ENCODE measurements around the gene AQP3. TPM values are rescaled to one million over a fixed set of nuclear protein-coding genes. Genes with fewer than 3 reads are reported as not detected.

The AQP3 gene
- total and polyA plus RNA-seq, 2 of the 8 experiments (the other 6 are each of a cell fraction or from before 2014, with no cell fraction given) = 2.6 to 7.6 TPM

DNA sequence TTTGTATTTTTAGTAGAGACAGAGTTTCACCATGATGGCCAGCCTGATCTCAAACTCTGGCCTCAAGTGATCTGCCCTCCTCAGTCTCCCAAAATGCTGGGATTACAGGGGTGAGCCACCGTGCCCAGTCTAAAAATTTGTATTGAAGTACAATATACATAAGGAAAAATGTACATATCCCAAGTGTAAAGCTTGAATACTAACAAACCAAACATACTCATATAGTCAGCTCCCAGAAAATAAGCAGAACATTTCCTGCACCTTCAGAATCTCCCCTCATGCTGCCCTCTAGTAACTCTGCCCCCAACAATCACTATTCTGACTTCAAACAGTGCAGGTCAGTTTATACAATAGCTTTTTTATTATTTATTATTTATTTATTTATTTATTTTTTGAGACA, 28.0 kb upstream of the AQP3 start:
- H3K23me2 ChIP-seq (ENCODE audit: low read depth, low read length) = peaks cover 8% of the 10 kb centered on the region; the same call in 1 of the 2 replicates
- H4K20me1 ChIP-seq (replicated peaks in 1 of 2; ENCODE audit: control insufficient read depth in 1 of 2, insufficient read depth in 2 of 2, low read length in 2 of 2) = peaks cover 1 to 3% of the 10 kb centered on the region in 2 experiments
- H2BK120ac ChIP-seq (replicated peaks; ENCODE audit: low read depth, low read length) = no peak overlapping the region
- H4K5ac ChIP-seq (ENCODE audit: insufficient read length, low read depth, low read length) = no peak overlapping the region
- H3K4me2 ChIP-seq (ENCODE audit: insufficient read depth in 1 of 2, low read depth in 2 of 2, low read length in 2 of 2) = no peak overlapping the region; a peak in 1 of 4 replicates
- H3K36me3 ChIP-seq (ENCODE audit: control insufficient read depth in 2 of 4, insufficient read depth in 4 of 4, low read length in 3 of 4) = peaks cover 2 to 9% (median 6%) of the 10 kb centered on the region in 4 experiments; a peak in 4 of 8 replicates
- no peak overlapping the region for H2BK15ac ChIP-seq (ENCODE audit: low read length)
- POLR2A ChIA-PET (ENCODE audit: partially characterized antibody) = interaction anchor here (1.0 kb wide), 1 partner anchor 17 kb away, joined by 3 read pairs; no protein-coding TSS in a partner anchor
- H3K9ac ChIP-seq (replicated peaks in 1 of 4; ENCODE audit: extremely low read depth in 1 of 4, low read depth in 3 of 4, low read length in 3 of 4) = no peak overlapping the region
- H4K91ac ChIP-seq (replicated peaks; ENCODE audit: insufficient read length, low read length) = no peak overlapping the region
- CTCF ChIA-PET (ENCODE audit: partially characterized antibody) = interaction anchor here (1.0 to 20.9 kb wide), 3 partner anchors 8 to 72 kb away, joined by 4 to 358 read pairs (median 18); partner anchors contain the start of gene AQP3
- FAIRE-seq = no peak
- H3K14ac ChIP-seq (ENCODE audit: insufficient read length) = no peak overlapping the region
- H2AK5ac ChIP-seq (ENCODE audit: low read depth, low read length) = no peak overlapping the region
- peaks cover 7 to 21% of the 10 kb centered on the region in 2 experiments for H3K79me2 ChIP-seq (ENCODE audit: control insufficient read depth in 1 of 2, insufficient read depth in 2 of 2, low read length in 2 of 2)
- H2BK5ac ChIP-seq (ENCODE audit: low read depth, low read length) = no peak overlapping the region
- H2BK20ac ChIP-seq (ENCODE audit: low read length) = no peak overlapping the region
- H3K23ac ChIP-seq (ENCODE audit: insufficient read length) = no peak overlapping the region
- H2BK12ac ChIP-seq (ENCODE audit: low read depth, low read length) = no peak overlapping the region
- H3K18ac ChIP-seq (ENCODE audit: extremely low read depth, low read length) = no peak overlapping the region
- no peak for DNase-seq (ENCODE audit: low read depth in 1 of 2, low spot score in 2 of 2)
- H4K8ac ChIP-seq (ENCODE audit: extremely low read depth, insufficient read depth, low read length) = no peak overlapping the region
- 100% methylated on average over 1 of the region's 1 CpG; no CpG with 5 or more reads in 1 of the 2 experiments for WGBS, 2 experiments (ENCODE audit: extremely low coverage in 1 of 2, insufficient coverage in 1 of 2, insufficient read length in 1 of 2, insufficient replicate concordance in 2 of 2, low coverage in 1 of 2, low lambda C conversion rate in 2 of 2, missing lambda C conversion rate in 1 of 2)
- peaks cover 0 to 2% (median 0%) of the 10 kb centered on the region in 4 experiments; a peak in 1 of 7 replicates for H3K4me1 ChIP-seq (replicated peaks in 1 of 4; ENCODE audit: control insufficient read depth in 3 of 4, insufficient read depth in 4 of 4, low read length in 3 of 4)
- no peaks in the 10 kb centered on the region for H3K9me3 ChIP-seq (ENCODE audit: insufficient read depth in 2 of 2, low read depth in 1 of 2, low read length in 1 of 2)
- H3K79me1 ChIP-seq (ENCODE audit: low read depth, low read length) = peaks cover 5% of the 10 kb centered on the region; the same call in 1 of the 2 replicates
- H3K4me3 ChIP-seq (ENCODE audit: extremely low read depth in 1 of 4, insufficient read depth in 2 of 4, low read depth in 3 of 4, low read length in 4 of 4) = no peak overlapping the region
- H2AFZ ChIP-seq (ENCODE audit: low read length) = no peak overlapping the region
- H3K56ac ChIP-seq (replicated peaks; ENCODE audit: insufficient read length, low read depth, low read length) = no peak overlapping the region
- no peaks in the 10 kb centered on the region for H3K27me3 ChIP-seq (replicated peaks in 1 of 4; ENCODE audit: control insufficient read depth in 3 of 4, extremely low read depth in 1 of 4, insufficient read depth in 3 of 4, low read length in 3 of 4)
- H3K27ac ChIP-seq (ENCODE audit: low read depth, low read length) = no peak overlapping the region
- H3K4ac ChIP-seq (replicated peaks; ENCODE audit: insufficient read length, low read depth, low read length) = no peak overlapping the region
- TF ChIP-seq SIRT6 (IDR thresholded peaks at IDR 0.05; ENCODE audit: low read length) (no peak), POLR2A (IDR thresholded peaks at IDR 0.05; ENCODE audit: control extremely low read depth in 1 of 2, low read depth in 2 of 2, low read length in 2 of 2) (no peak), RFX5 (IDR thresholded peaks at IDR 0.05; ENCODE audit: borderline replicate concordance, low read depth, low read length) (no peak), ASH2L (IDR thresholded peaks at IDR 0.05; ENCODE audit: low read length) (no peak), KDM5A (IDR thresholded peaks at IDR 0.05; ENCODE audit: low read length) (no peak), BCL11A (IDR thresholded peaks at IDR 0.05; ENCODE audit: low read depth in 2 of 2, low read length in 2 of 2) (no peak), JUN (IDR thresholded peaks at IDR 0.05; ENCODE audit: low read depth, low read length) (no peak), GABPA (IDR thresholded peaks at IDR 0.05; ENCODE audit: borderline replicate concordance, insufficient read depth, low read length) (no peak), CEBPB (IDR thresholded peaks at IDR 0.05; ENCODE audit: low read depth, low read length) (no peak), SRF (IDR thresholded peaks at IDR 0.05; ENCODE audit: low read depth, low read length) (no peak), TAF7 (optimal IDR thresholded peaks at IDR 0.05; ENCODE audit: borderline replicate concordance, low read depth, low read length) (no peak)
- TF ChIP-seq, protein P1, sequence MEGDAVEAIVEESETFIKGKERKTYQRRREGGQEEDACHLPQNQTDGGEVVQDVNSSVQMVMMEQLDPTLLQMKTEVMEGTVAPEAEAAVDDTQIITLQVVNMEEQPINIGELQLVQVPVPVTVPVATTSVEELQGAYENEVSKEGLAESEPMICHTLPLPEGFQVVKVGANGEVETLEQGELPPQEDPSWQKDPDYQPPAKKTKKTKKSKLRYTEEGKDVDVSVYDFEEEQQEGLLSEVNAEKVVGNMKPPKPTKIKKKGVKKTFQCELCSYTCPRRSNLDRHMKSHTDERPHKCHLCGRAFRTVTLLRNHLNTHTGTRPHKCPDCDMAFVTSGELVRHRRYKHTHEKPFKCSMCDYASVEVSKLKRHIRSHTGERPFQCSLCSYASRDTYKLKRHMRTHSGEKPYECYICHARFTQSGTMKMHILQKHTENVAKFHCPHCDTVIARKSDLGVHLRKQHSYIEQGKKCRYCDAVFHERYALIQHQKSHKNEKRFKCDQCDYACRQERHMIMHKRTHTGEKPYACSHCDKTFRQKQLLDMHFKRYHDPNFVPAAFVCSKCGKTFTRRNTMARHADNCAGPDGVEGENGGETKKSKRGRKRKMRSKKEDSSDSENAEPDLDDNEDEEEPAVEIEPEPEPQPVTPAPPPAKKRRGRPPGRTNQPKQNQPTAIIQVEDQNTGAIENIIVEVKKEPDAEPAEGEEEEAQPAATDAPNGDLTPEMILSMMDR (IDR thresholded peaks at IDR 0.05; ENCODE audit: control extremely low read depth in 1 of 3, insufficient read depth in 1 of 3, low read depth in 1 of 3, low read length in 3 of 3) = no peak
